ENCODE measurements around the gene ZMYND15.

The ZMYND15 gene

DNA sequence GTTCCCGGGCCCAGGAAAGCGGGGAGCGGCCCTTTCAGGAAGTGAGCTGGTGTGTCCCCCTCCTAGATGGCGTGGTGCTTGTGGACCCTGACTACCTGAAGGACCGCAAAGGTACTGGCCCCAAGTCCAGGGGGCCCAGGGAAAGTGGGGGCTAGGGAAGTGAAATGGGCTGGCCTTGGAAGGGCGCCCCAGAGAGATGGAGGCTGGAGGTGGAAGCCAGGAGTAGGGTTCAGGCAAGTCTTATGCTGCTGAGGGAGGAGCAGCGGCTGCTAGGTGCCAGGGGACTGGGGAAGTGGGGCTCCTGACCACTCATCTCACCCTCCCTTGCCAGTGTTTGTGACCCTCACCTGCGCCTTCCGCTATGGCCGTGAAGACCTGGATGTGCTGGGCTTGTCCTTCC lies 23.6 kb upstream of the ZMYND15 start:
- no peak for DNase-seq

- DNase-seq: no peak
These were observed 21.8 kb upstream of the ZMYND15 start for GRCh38 chr17:4717791-4718190.

DNA sequence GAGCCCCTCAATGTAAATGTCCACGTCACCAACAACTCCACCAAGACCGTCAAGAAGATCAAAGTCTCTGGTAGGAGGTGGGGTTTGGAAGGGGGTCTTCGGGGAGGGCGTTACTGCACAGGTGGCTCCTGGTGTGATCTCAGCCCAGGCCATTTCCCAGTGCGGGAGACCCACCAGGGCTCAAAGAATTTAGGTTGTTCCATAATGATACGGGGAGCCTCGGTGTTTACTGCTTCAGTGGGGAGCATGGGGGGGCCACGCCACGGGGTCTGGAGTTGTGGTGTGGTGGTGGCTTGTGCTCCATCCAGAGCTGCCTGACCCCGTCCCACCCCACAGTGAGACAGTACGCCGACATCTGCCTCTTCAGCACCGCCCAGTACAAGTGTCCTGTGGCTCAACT lies 21.4 kb upstream of the ZMYND15 start:
- DNase-seq: no peak

DNA sequence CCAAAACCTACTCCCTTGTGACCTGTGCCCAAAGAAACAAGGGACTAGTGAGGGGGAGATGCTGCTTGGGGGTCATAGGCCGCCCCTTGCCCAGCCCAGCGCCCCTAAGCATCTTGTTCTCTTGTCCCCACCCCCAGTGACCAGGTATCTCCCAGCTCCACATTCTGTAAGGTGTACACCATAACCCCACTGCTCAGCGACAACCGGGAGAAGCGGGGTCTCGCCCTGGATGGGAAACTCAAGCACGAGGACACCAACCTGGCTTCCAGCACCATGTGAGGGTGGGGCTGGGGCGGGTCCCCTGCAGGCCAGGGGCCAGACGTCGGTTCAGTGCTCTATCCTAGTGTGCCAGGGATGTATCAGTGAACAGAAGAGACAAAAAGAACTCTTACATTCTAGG lies 20.5 kb upstream of the ZMYND15 start:
- no peak for DNase-seq

GRCh38 chr17:4719684-4720221 lies 19.9 kb upstream of the ZMYND15 start:
- DNase-seq: no peak

- no peak for DNase-seq
These were observed 18.8 kb upstream of the ZMYND15 start for GRCh38 chr17:4720787-4721186.

- no peak for DNase-seq
These were observed 18.2 kb upstream of the ZMYND15 start for GRCh38 chr17:4721203-4722135.

DNA sequence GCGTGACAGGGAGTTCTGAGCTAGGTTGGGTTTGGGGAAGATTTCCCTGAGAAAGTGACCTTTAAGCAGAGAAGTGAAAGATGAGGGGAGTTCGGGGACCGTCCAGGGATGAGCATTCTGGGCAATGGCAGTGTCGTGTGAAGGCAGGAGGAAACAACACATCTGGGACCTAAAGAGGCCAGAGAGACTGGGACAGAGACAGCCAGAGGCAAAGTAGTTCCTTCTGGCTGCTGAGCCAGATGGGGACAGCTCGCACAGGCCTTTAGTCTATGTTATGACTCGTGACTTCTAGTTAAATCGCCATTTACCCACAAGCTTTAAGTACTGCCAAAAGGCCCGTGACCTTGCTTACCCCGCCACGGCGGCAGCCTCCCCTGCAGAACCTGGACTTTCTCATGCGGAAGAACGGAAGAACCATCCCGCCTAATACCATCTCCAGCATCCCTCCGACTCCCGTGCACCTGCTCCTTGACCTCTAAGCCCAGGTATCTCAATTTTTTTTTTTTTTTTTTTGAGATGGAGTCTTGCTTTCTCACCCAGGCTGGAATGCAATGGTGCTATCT lies 16.9 kb upstream of the ZMYND15 start:
- DNase-seq: no peak

DNA sequence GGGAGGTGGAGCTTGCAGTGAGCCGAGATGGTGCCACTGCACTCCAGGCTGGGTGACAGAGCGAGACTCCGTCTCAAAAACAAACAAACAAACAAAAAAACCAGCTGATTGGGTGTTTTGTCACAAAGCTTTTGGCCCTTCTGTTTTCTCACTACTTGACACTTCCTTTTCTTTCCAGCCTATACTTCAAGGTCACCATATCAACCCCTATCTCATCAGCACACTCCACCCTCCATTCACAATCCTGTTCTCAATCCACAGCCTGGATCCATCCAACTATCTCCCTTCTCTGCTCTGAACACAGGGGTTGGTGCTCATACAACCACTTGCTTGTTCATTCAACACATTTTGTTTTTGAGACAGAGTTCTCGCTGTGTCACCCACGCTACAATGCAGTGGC lies 15.0 kb upstream of the ZMYND15 start:
- no peak for DNase-seq

GRCh38 chr17:4725646-4726310 lies 13.9 kb upstream of the ZMYND15 start:
- no peak for DNase-seq

DNA sequence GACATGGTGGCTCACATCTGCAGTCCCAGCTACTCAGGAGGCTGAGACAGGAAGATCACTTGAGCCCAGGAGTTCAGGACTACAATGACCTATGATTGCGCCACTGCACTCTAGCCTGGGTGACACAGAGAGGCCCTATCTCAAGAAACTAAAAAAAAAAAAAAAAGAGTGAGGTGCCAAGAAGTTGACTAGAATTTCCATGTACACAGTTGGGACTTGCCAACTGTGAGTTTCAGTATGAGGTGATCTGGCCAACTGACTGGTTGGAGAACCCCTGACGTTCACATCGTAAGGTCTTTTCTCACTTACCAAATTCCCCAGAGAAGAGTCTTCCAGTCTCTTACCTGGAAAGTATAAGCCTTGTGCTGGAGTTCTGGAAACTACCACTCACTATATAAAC lies 11.5 kb upstream of the ZMYND15 start:
- DNase-seq: no peak

DNA sequence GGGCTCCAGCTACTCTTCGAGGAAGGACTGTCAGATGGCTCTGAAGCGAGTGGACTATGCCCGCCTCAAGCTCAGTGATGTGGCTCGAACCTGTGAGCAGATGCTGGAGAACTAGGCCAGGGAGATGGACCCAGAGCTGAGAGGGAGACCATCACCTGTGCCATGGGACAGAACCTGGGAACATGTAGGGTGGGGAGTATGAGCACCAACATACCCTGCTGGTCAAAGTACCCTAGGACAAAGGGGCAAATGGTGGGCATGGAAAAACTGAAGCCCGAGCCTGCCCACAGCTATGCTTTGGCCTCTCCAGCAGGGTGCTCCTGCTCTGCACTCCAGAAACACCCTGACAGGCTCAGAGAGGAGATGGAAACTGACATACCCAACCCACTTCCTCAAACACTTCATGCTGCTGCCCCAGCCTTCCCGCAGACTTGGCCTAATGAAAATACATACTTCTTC lies 6.5 kb upstream of the ZMYND15 start:
- no peak for DNase-seq

DNA sequence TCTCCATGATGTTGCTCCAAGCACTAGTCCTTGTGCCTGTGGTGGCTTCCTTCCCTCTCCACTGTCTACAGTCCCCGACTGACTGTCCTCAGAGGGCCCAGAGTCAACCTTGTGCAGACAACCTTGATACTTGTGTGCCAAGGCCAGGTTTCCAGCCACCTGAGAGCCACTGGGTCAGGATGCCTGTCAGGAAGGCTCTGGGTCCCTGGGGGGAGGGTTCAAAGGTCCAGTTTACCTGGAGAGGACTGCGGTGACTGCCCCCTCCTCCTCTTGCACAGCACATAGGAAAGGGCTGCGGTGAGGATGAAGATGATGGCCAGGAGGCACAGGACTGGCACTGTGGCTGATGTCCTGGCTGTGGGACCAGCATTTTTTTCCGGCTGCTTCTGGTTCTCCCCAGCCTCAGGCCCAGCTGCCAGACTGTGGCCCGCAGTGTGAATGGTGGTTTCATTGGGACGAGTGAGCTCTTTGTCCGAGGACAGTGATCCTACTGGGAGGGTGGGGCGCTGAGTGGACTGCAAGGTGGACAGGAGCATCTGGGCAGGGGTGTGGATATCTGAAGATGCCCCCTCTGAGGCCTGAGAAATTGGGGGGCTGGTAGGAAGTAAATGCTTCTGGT lies 4.7 kb upstream of the ZMYND15 start:
- no peak for DNase-seq

DNA sequence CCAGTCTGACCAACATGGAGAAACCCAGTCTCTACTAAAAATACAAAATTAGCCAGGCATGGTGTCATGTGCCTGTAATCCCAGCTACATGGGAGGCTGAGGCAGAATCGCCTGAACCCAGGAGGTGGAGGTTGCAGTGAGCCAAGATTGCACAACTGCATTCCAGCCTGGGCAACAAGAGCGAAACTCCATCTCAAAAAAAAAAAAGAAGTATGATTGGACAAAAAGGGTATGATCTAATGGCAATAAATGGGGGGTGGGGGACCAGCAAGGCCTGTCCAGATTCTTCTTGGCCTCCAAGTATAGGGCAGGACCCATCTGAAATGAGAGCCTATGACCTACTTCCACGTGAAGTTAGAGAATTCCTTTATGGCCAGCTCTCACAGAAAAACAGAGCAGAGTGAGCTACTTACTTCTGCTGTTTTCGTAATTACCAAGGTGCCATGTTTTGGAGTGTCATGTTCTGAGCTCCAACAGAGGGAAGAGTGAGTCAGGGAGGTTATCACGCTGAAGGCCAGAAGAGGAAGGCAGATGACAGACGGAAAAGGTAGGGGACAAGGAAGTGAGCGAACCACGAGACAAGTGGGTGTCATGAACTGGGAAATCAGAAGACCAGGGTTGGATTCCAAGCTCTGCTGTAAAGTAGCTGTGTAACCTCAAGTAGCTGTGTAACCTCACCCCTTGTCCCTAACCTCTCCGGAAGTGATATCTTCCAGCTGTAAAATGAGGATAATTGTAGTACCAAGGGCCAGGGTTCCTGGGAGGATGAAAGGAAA lies 3.6 kb upstream of the ZMYND15 start:
- DNase-seq: no peak

- no peak for DNase-seq
These were observed 1.2 kb upstream of the ZMYND15 start for GRCh38 chr17:4738136-4739121.

GRCh38 chr17:4740025-4740351 lies 355 bp downstream of the ZMYND15 start:
- no peak for DNase-seq

DNA sequence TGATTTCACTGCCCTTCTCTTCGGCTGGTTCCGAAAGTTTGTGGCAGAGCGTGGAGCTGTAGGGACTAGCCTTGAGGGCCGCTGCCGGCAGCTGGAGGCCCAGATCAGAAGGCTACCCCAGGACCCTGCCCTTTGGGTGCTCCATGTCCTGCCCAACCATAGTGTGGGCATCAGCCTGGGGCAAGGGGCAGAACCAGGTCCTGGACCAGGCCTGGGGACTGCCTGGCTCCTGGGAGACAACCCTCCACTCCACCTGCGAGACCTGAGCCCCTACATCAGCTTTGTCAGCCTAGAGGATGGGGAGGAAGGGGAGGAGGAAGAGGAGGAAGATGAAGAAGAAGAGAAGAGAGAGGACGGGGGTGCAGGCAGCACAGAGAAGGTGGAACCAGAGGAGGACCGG lies 951 bp downstream of the ZMYND15 start:
- no peak for DNase-seq

DNA sequence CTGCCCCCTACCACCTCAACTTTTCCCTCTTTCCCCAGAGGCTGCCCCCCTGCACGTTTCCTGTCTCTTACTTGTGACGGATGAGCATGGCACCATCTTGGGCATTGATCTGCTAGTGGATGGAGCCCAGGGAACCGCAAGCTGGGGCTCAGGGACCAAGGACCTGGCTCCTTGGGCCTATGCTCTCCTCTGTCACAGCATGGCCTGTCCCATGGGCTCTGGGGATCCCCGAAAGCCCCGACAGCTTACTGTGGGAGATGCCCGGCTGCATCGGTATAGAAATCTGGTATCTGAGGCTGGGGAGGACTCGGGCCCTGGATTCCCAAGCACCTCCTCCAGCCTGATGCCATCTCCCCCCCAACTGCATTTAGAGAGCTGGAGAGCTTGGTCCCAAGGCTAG lies 1.9 kb downstream of the ZMYND15 start:
- no peak for DNase-seq

DNA sequence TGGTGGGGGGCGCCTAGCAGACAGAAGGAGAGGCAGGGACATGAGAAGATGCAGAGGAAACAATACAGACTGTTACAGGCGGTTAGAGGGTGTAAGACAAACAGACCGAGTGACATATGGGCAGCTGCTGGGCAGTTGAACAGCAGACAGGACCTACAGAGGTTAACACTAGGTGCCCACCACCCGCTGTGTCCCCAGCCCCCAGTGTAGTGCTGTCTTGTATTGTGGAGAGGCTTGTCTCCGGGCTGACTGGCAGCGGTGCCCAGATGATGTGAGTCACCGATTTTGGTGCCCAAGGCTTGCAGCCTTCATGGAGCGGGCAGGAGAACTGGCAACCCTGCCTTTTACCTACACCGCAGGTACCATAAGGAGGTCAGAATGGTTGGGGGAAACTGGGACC lies 2.5 kb downstream of the ZMYND15 start:
- DNase-seq: no peak

DNA sequence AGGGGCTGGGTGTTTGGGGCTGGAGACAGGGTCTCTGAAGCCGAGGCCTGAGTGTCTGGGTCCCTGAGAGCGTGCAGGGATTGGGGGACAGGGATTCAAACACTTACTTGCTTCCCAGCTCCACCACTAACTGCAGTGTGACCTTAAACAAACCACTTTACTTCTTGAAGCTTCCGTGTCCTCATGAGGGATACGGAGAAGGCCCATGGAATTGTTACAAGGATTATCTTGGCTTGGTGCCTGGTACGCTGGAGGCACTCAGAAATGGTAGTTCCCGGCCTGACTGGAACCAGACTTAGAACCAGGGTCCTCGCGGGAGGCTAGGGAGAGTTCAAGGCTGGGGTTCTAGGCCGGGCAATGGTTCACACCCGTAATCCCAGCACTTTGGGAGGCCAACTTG lies 3.0 kb downstream of the ZMYND15 start:
- DNase-seq: no peak

DNA sequence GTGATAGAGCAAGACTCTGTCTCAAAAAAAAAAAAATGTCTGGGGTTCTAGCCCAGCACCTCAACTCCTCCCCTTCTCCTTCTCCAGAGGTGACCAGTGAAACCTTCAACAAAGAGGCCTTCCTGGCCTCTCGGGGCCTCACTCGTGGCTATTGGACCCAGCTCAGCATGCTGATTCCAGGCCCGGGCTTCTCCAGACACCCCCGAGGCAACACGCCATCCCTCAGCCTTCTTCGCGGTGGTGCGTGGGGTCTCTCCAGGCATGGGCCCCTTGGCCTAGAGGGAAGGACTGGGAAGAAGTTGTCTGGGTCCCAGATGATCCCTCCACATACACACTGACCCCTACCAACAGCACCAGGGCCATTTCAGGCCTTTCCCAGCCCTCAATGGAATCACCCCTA lies 3.6 kb downstream of the ZMYND15 start:
- DNase-seq: no peak
